Measurements from ENCODE around the gene ADGRB2.

Gene ADGRB2

DNA sequence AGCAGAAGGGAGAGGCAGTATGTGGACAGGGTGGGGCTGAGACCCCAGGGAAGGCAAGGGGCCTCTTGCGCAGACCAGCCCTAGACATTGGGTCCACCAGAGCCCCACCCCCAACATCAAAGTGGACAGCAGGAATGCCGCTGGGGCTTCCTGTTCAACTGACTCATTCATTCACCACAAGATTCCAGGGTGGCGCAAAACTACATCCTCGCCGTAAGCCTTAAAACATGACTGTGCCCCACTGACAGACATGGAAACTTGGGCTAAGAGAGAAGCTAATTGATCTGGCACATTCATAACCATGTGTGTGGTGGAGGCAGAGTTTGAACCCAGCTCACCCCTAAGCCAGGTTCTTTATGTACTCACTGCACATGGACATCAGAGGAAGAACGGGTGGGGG is 74.3 kb downstream of the ADGRB2 start:
- H3K4me3 ChIP-seq (ENCODE audit: low read length), result no peak overlapping the region
- H4K20me1 ChIP-seq (ENCODE audit: insufficient read depth, low read length), result no peaks in the 10 kb centered on the region
- H3K9me3 ChIP-seq (ENCODE audit: insufficient read depth, low read length), result no peaks in the 10 kb centered on the region
- H3K4me1 ChIP-seq (ENCODE audit: low read length), result peaks cover 16% of the 10 kb centered on the region
- TF ChIP-seq, protein P1, sequence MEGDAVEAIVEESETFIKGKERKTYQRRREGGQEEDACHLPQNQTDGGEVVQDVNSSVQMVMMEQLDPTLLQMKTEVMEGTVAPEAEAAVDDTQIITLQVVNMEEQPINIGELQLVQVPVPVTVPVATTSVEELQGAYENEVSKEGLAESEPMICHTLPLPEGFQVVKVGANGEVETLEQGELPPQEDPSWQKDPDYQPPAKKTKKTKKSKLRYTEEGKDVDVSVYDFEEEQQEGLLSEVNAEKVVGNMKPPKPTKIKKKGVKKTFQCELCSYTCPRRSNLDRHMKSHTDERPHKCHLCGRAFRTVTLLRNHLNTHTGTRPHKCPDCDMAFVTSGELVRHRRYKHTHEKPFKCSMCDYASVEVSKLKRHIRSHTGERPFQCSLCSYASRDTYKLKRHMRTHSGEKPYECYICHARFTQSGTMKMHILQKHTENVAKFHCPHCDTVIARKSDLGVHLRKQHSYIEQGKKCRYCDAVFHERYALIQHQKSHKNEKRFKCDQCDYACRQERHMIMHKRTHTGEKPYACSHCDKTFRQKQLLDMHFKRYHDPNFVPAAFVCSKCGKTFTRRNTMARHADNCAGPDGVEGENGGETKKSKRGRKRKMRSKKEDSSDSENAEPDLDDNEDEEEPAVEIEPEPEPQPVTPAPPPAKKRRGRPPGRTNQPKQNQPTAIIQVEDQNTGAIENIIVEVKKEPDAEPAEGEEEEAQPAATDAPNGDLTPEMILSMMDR (IDR thresholded peaks at IDR 0.05; ENCODE audit: low read depth, low read length), result no peak
- TF ChIP-seq EZH2phosphoT487 (IDR thresholded peaks at IDR 0.05; ENCODE audit: low read depth), result no peak
- no peak overlapping the region for H3K9ac ChIP-seq (ENCODE audit: low read length)
- no peak overlapping the region for H2AFZ ChIP-seq (ENCODE audit: low read depth, low read length)
- H3K79me2 ChIP-seq (ENCODE audit: low read length), result no peaks in the 10 kb centered on the region
- H3K4me2 ChIP-seq (ENCODE audit: low read length), result no peak overlapping the region
- H3K27ac ChIP-seq (ENCODE audit: low read length), result no peak overlapping the region
- 0 out of 2 replicates have a peak, but pooled peaks cover 2% of the 10 kb centered on the region for H3K27me3 ChIP-seq (ENCODE audit: low read depth, low read length)
- H3K36me3 ChIP-seq (replicated peaks; ENCODE audit: low read depth, low read length), result no peaks in the 10 kb centered on the region

DNA sequence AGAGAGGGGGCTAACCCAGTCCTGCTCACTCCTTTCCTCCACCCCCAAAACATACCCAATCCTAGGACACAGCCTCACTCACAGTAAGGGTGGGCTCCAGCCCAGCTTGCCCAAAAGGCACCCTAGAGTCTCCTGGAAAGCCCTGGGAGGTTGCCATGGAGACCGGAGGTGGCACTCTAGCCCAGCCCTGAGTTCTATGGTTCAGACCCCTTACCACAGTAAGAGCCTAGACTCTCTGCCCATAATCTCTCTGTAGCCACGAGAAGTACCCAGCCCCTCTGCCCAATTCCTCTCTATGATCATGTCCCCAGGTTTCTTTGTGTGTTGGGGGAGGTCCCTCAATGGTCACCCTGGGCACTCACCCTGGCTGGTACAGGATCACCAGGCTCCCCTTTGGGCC is 74.8 kb downstream of the ADGRB2 start:
- no peaks in the 10 kb centered on the region for H3K9me3 ChIP-seq (ENCODE audit: insufficient read depth, low read length)

DNA sequence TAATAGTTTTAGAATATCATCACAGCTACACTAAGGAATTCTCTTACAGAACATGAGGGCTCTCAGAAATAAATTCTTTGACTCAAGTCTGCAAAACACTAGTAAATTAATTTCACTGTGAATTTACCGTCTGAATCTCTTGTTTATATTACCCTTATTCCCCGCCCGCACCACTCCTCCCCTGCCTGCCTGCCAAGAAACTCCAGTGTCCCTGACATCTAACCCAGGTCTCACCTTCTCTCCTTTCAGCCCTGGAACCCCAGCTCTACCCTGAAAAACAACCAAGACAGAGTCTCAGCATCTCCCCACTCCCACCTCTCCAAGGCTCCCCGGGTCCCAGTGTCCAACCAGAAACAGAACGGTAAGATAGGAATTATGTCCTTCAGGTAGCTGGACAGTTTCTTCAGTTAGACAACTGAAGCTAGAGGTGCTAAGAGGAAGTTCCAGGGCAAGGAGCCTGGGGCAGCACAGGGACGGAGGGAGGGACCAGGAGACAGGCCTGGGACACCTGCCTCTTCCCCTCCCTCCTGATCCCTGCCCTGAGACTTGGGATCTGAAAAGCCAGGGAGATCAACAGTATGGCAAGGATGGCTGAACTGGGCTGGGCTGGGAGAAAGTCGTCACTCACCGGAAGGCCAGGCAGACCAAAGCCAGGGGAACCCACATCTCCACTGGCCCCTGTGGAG is 75.8 kb downstream of the ADGRB2 start:
- Histone ChIP-seq H3K4me3 (ENCODE audit: low read length) (no peak overlapping the region), H3K9ac (ENCODE audit: low read length) (no peak overlapping the region), H3K27ac (ENCODE audit: low read length) (no peak overlapping the region), H3K4me2 (ENCODE audit: low read length) (no peak overlapping the region), H3K4me1 (ENCODE audit: low read length) (peaks cover 16% of the 10 kb centered on the region), H3K9me3 (ENCODE audit: insufficient read depth, low read length) (no peaks in the 10 kb centered on the region), H4K20me1 (ENCODE audit: insufficient read depth, low read length) (no peaks in the 10 kb centered on the region), H2AFZ (ENCODE audit: low read depth, low read length) (no peak overlapping the region), H3K36me3 (replicated peaks; ENCODE audit: low read depth, low read length) (no peaks in the 10 kb centered on the region), H3K27me3 (ENCODE audit: low read depth, low read length) (0 out of 2 replicates have a peak, but pooled peaks cover 2% of the 10 kb centered on the region), H3K79me2 (ENCODE audit: low read length) (no peaks in the 10 kb centered on the region)
- TF ChIP-seq EZH2phosphoT487 (IDR thresholded peaks at IDR 0.05; ENCODE audit: low read depth), result no peak
- TF ChIP-seq, protein P1 (IDR thresholded peaks at IDR 0.05; ENCODE audit: low read depth, low read length), result no peak

More for the DNA sequence above, 74.8 kb downstream of the ADGRB2 start:
- 0 out of 2 replicates have a peak, but pooled peaks cover 2% of the 10 kb centered on the region for H3K27me3 ChIP-seq (ENCODE audit: low read depth, low read length)
- no peaks in the 10 kb centered on the region for H4K20me1 ChIP-seq (ENCODE audit: insufficient read depth, low read length)
- H3K9ac ChIP-seq (ENCODE audit: low read length), result no peak overlapping the region
- H2AFZ ChIP-seq (ENCODE audit: low read depth, low read length), result no peak overlapping the region
- no peak overlapping the region for H3K4me3 ChIP-seq (ENCODE audit: low read length)
- no peaks in the 10 kb centered on the region for H3K79me2 ChIP-seq (ENCODE audit: low read length)
- TF ChIP-seq EZH2phosphoT487 (IDR thresholded peaks at IDR 0.05; ENCODE audit: low read depth), result no peak
- TF ChIP-seq, protein P1 (IDR thresholded peaks at IDR 0.05; ENCODE audit: low read depth, low read length), result no peak
- H3K4me1 ChIP-seq (ENCODE audit: low read length), result peaks cover 16% of the 10 kb centered on the region
- H3K27ac ChIP-seq (ENCODE audit: low read length), result no peak overlapping the region
- H3K36me3 ChIP-seq (replicated peaks; ENCODE audit: low read depth, low read length), result no peaks in the 10 kb centered on the region
- no peak overlapping the region for H3K4me2 ChIP-seq (ENCODE audit: low read length)

DNA sequence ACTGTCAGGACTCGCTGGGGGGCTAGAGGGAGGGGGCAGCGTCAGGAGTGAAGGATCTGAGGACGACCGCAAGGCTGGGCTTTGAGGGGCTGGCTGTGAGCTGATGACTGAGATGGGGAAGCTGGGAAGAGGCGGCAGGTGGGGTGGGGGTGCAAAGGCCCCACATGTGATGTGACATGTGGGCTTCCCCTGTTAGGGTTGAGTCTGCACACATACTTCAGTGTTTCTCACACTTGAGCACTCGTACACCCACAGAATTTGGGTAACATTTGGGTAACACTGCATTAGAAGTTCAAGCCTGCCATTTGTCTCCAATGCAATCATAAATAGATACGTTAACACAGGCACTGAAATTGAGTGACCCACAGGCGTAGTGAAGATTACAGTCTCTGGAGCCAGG is 76.5 kb downstream of the ADGRB2 start:
- Histone ChIP-seq H3K4me3 (ENCODE audit: low read length) (no peak overlapping the region), H3K9me3 (ENCODE audit: insufficient read depth, low read length) (no peaks in the 10 kb centered on the region), H4K20me1 (ENCODE audit: insufficient read depth, low read length) (no peaks in the 10 kb centered on the region), H3K27me3 (ENCODE audit: low read depth, low read length) (0 out of 2 replicates have a peak, but pooled peaks cover 2% of the 10 kb centered on the region), H2AFZ (ENCODE audit: low read depth, low read length) (no peak overlapping the region), H3K27ac (ENCODE audit: low read length) (no peak overlapping the region), H3K4me2 (ENCODE audit: low read length) (peak overlapping the region; percentile 18), H3K4me1 (ENCODE audit: low read length) (peaks cover 16% of the 10 kb centered on the region), H3K9ac (ENCODE audit: low read length) (no peak overlapping the region), H3K79me2 (ENCODE audit: low read length) (no peaks in the 10 kb centered on the region), H3K36me3 (replicated peaks; ENCODE audit: low read depth, low read length) (no peaks in the 10 kb centered on the region)
- TF ChIP-seq, protein P1 (IDR thresholded peaks at IDR 0.05; ENCODE audit: low read depth, low read length), result no peak
- no peak for TF ChIP-seq EZH2phosphoT487 (IDR thresholded peaks at IDR 0.05; ENCODE audit: low read depth)

Data from OCI-LY3 (cell line).